ENCODE data around the gene LIN7B. TPM values are rescaled to one million over a fixed set of nuclear protein-coding genes. Genes with fewer than 3 reads are reported as not detected.

The LIN7B gene
- total and polyA plus RNA-seq, 9 of the 15 experiments (the other 6 are each of a cell fraction or from before 2014, with no cell fraction given), result 0.89 to 15.7 (median 4.0) TPM

GRCh38 chr19:49149652-49150105 lies 35.5 kb downstream of the LIN7B start (continued):
- TF ChIP-seq ZBTB40 (IDR thresholded peaks at IDR 0.05) (peak; percentile 41; the same call in 1 of the 2 replicates), ZBTB40 (CRISPR knock-in tag; IDR thresholded peaks at IDR 0.05) (no peak), CREB3L1 (IDR thresholded peaks at IDR 0.05; ENCODE audit: borderline replicate concordance, low read depth) (peak; percentile 12; the same call in 1 of the 2 replicates), ATF2 (CRISPR knock-in tag; IDR thresholded peaks at IDR 0.05) (no peak), NRF1 (conservative IDR thresholded peaks at IDR 0.05 in 1 of 2, IDR thresholded peaks at IDR 0.05 in 1 of 2) (no peak), ETV5 (CRISPR knock-in tag; IDR thresholded peaks at IDR 0.05; ENCODE audit: low read depth) (no peak), PRDM10 (IDR thresholded peaks at IDR 0.05; ENCODE audit: partially characterized antibody) (peak; percentile 99), ATF7 (IDR thresholded peaks at IDR 0.05) (peak; percentile 98), HDAC8 (tag; IDR thresholded peaks at IDR 0.05) (no peak), SIX5 (IDR thresholded peaks at IDR 0.05; ENCODE audit: borderline replicate concordance in 1 of 2, insufficient read depth in 1 of 2, low read depth in 1 of 2, low read length in 2 of 2) (peak; percentile 72 to 75; a peak in 3 of 4 replicates), CREBBP (IDR thresholded peaks at IDR 0.05; ENCODE audit: low read depth, low read length) (no peak), ETV1 (tag; conservative IDR thresholded peaks at IDR 0.05; ENCODE audit: low read depth) (peak; percentile 65)
